WTC11 (cell line): Measurements from ENCODE around the gene NEUROD1. TPM values are rescaled to one million over a fixed set of nuclear protein-coding genes. Genes with fewer than 3 reads are reported as not detected.

Source experiments
- ATAC-seq: fragments of 200-7000 bp; cut with Tn5 transposase; 2 replicates; pipeline ENCODE4 v1.10.0; 2021; ENCODE audit warnings: mild to moderate bottlenecking, moderate library complexity
- CTCF ChIA-PET: fragments of 300-600 bp; sonication (Branson Sonifier 250); formaldehyde crosslinking; loops from one replicate; lab custom pipeline; 2021; ENCODE audit warnings: antibody characterized with exemption; lab: Charles Lee
- POLR2A ChIA-PET: fragments of 350-600 bp; sonication (Branson Sonifier 250); formaldehyde crosslinking; loops from one replicate; lab custom pipeline; 2021; ENCODE audit warnings: antibody characterized with exemption; lab: Charles Lee
- DNase-seq: peaks from one replicate; pipeline ENCODE4 v3.0.0; 2021; ENCODE audit warnings: low spot score
- H3K27ac Mint-ChIP-seq: 2 replicates; pipeline ENCODE4 v1.8.0; 2021; ENCODE audit warnings: mixed read lengths
- H3K27me3 Mint-ChIP-seq: 2 replicates; pipeline ENCODE4 v1.8.0; 2021; ENCODE audit warnings: low read depth, mild to moderate bottlenecking, moderate library complexity, mixed read lengths
- H3K36me3 Mint-ChIP-seq: 2 replicates; pipeline ENCODE4 v1.8.0; 2021; ENCODE audit warnings: mixed read lengths
- H3K4me1 Mint-ChIP-seq: 2 replicates; pipeline ENCODE4 v1.8.0; 2022; ENCODE audit warnings: mixed read lengths
- H3K4me3 Mint-ChIP-seq: 2 replicates; pipeline ENCODE4 v1.8.0; 2021; ENCODE audit warnings: mild to moderate bottlenecking, moderate library complexity, mixed read lengths
- H3K9me3 Mint-ChIP-seq: 2 replicates; pipeline ENCODE4 v1.8.0; 2021; ENCODE audit warnings: mixed read lengths
- AFF4 ChIP-seq: sonication (generic); formaldehyde crosslinking; IDR thresholded peaks from 2 replicates; pipeline ENCODE4 v1.8.1; 2023; ENCODE audit warnings: mild to moderate bottlenecking, missing genetic modification reagents, borderline replicate concordance
- CBFB ChIP-seq: sonication (generic); formaldehyde crosslinking; IDR thresholded peaks from 2 replicates; pipeline ENCODE4 v1.8.1; 2022; ENCODE audit warnings: mild to moderate bottlenecking, low read depth, missing genetic modification reagents
- E2F5 ChIP-seq: sonication (generic); formaldehyde crosslinking; IDR thresholded peaks from 2 replicates; pipeline ENCODE4 v1.8.1; 2022; ENCODE audit warnings: mild to moderate bottlenecking, moderate library complexity, missing genetic modification reagents
- FOXP4 ChIP-seq: sonication (generic); formaldehyde crosslinking; IDR thresholded peaks from 2 replicates; pipeline ENCODE4 v1.8.0; 2022; ENCODE audit warnings: mild to moderate bottlenecking, missing genetic modification reagents
- GRHL2 ChIP-seq: fragments of 250-450 bp; sonication (Bioruptor Pico); IDR thresholded peaks from 2 replicates; pipeline ENCODE4 v1.8.0; 2022; ENCODE audit warnings: mild to moderate bottlenecking, moderate library complexity; ENCODE audit not compliant: insufficient replicate concordance, severe bottlenecking
- HMGXB4 ChIP-seq: sonication (generic); formaldehyde crosslinking; IDR thresholded peaks from 2 replicates; pipeline ENCODE4 v1.8.1; 2023; ENCODE audit warnings: mild to moderate bottlenecking, moderate library complexity, missing genetic modification reagents
- IRF2 ChIP-seq: sonication (generic); formaldehyde crosslinking; IDR thresholded peaks from 2 replicates; pipeline ENCODE4 v1.8.0; 2022; ENCODE audit warnings: low read depth, missing genetic modification reagents, borderline replicate concordance
- JAZF1 ChIP-seq: fragments of 250-450 bp; sonication (Bioruptor Pico); IDR thresholded peaks from 2 replicates; pipeline ENCODE4 v1.9.0; 2021; ENCODE audit warnings: moderate library complexity, mild to moderate bottlenecking, inconsistent platforms
- KAT7 ChIP-seq: sonication (generic); formaldehyde crosslinking; IDR thresholded peaks from 2 replicates; pipeline ENCODE4 v1.8.1; 2023; ENCODE audit warnings: missing genetic modification reagents, mild to moderate bottlenecking, borderline replicate concordance
- MYBL2 ChIP-seq: sonication (generic); formaldehyde crosslinking; IDR thresholded peaks from 2 replicates; pipeline ENCODE4 v1.8.1; 2023; ENCODE audit warnings: mild to moderate bottlenecking, moderate library complexity, missing genetic modification reagents
- NR2C2 ChIP-seq: sonication (generic); formaldehyde crosslinking; IDR thresholded peaks from 2 replicates; pipeline ENCODE4 v1.8.0; 2022; ENCODE audit warnings: mild to moderate bottlenecking, missing genetic modification reagents
- NR3C1 ChIP-seq: sonication (generic); formaldehyde crosslinking; conservative IDR thresholded peaks from 2 replicates; pipeline ENCODE4 v1.8.1; 2023; ENCODE audit warnings: low read depth, mild to moderate bottlenecking, missing genetic modification reagents
- OVOL2 ChIP-seq: fragments of 250-450 bp; sonication (Bioruptor Pico); IDR thresholded peaks from 2 replicates; pipeline ENCODE4 v1.9.0; 2021; ENCODE audit warnings: mild to moderate bottlenecking, borderline replicate concordance
- SMAD4 ChIP-seq: sonication (generic); formaldehyde crosslinking; IDR thresholded peaks from 2 replicates; pipeline ENCODE4 v1.8.0; 2022; ENCODE audit warnings: mild to moderate bottlenecking, missing genetic modification reagents
- TCF7 ChIP-seq: sonication (generic); formaldehyde crosslinking; IDR thresholded peaks from 2 replicates; pipeline ENCODE4 v1.8.0; 2022; ENCODE audit warnings: mild to moderate bottlenecking, low read depth, missing genetic modification reagents, moderate library complexity
- TEAD1 ChIP-seq: sonication (generic); formaldehyde crosslinking; IDR thresholded peaks from 2 replicates; pipeline ENCODE4 v1.8.0; 2022; ENCODE audit warnings: mild to moderate bottlenecking, missing genetic modification reagents
- TP53 ChIP-seq: sonication (generic); formaldehyde crosslinking; IDR thresholded peaks from 2 replicates; pipeline ENCODE4 v1.8.1; 2023; ENCODE audit warnings: mild to moderate bottlenecking, missing genetic modification reagents
- ZBTB43 ChIP-seq: sonication (generic); formaldehyde crosslinking; IDR thresholded peaks from 2 replicates; pipeline ENCODE4 v1.8.1; 2023; ENCODE audit warnings: mild to moderate bottlenecking, missing genetic modification reagents
- ZNF396 ChIP-seq: fragments of 250-450 bp; sonication (Bioruptor Pico); IDR thresholded peaks from 2 replicates; pipeline ENCODE4 v1.8.0; 2021; ENCODE audit warnings: mild to moderate bottlenecking, moderate library complexity, borderline replicate concordance
- total RNA-seq: library from RNA; stranded (reverse); gene quantifications from 3 replicates; pipeline ENCODE4 v1.2.3, GENCODE V29; 2021

Gene NEUROD1
- total RNA-seq, 1 experiment from 2014 or later, result 0.07 TPM

- Mint-ChIP-seq H3K4me1 (peaks cover 36% of the 10 kb centered on the region), H3K27me3 (peaks cover 85% of the 10 kb centered on the region), H3K36me3 (no peaks in the 10 kb centered on the region), H3K4me3 (peak overlapping the region; percentile 81), H3K9me3 (no peaks in the 10 kb centered on the region), H3K27ac (no peak overlapping the region)
- DNase-seq, result no peak
- peak; percentile 3; the same call in 1 of the 2 replicates for ATAC-seq
- ChIA-PET POLR2A (interaction anchor here (1.3 kb wide), 1 partner anchor 27 kb away, joined by 3 read pairs; no protein-coding TSS in a partner anchor), CTCF (interaction anchor here (1.4 to 3.6 kb wide), 5 partner anchors 10 to 84 kb away, joined by 3 to 20 read pairs (median 5); no protein-coding TSS in a partner anchor)
- no peak for TF ChIP-seq TP53 (CRISPR knock-in tag)
- no peak for TF ChIP-seq ZNF396 (CRISPR knock-in tag)
- TF ChIP-seq KAT7 (CRISPR knock-in tag), result no peak
- TF ChIP-seq CBFB (CRISPR knock-in tag), result no peak
- TF ChIP-seq OVOL2 (CRISPR knock-in tag), result no peak
- no peak for TF ChIP-seq ZBTB43
- no peak for TF ChIP-seq GRHL2
- no peak for TF ChIP-seq MYBL2
- TF ChIP-seq FOXP4 (CRISPR knock-in tag), result no peak
- TF ChIP-seq AFF4 (CRISPR knock-in tag), result no peak
- no peak for TF ChIP-seq TCF7
- TF ChIP-seq JAZF1, result no peak
- TF ChIP-seq NR3C1, result no peak
- TF ChIP-seq TEAD1 (CRISPR knock-in tag), result no peak
- no peak for TF ChIP-seq E2F5 (CRISPR knock-in tag)
- TF ChIP-seq HMGXB4, result no peak
- TF ChIP-seq SMAD4 (CRISPR knock-in tag), result no peak
- no peak for TF ChIP-seq NR2C2 (CRISPR knock-in tag)
- no peak for TF ChIP-seq IRF2
These were observed 22.9 kb downstream of the NEUROD1 start for GRCh38 chr2:181657379-181657778.
